ENCODE measurements around the gene TUBA8.
"Not testable (repeated sequence)": the region's sequence is repeated elsewhere in the genome, so short reads cannot be mapped to it uniquely, and the experiment has no call there.

TUBA8 gene

GRCh38 chr22:18172776-18173175, 62.2 kb downstream of the TUBA8 start:
- DNase-seq (ENCODE audit: low read depth in 3 of 3): not testable (repeated sequence)

DNA sequence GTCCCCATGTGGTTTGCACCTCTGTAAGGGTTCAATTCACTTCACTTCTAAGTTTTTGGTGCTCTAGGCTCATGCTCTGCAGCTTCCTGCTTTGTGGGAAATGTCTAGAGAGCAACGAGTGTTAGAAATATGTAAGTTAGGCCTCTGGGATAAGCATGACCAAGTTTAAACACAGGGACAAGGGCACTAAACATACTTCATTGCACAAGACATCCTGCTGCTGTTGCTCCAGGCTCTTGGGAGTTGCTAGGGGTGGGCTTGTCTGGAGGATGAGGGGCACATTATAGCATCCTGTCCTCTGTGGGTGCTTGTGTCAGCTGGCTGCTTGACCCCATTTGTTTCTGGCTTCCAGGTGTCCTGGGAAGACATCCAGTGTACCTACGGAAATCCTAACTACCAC, 62.8 kb downstream of the TUBA8 start:
- not testable (repeated sequence) for DNase-seq (ENCODE audit: low read depth in 3 of 3)
